ENCODE measurements around the gene ATP11B.

DNA sequence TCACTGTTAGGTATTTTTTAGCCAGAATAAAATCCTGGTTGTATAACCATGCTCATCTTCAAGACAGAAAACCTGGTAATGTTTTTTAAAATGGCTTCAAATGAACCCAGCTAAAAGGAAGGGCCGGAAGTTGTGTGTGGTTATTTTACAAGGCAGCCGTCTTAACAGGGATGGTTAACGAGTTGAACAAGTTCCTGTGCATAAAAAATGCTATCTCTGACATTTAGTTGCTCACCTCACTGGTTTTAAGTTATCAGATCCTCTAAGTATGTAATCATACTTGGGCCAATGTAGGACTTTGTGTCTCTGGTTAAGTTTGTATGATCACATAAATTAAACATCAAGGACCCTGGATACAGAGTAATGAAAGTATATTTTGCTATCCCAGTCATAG lies 2.1 kb downstream of the ATP11B start:
- TF ChIP-seq POLR2A (IDR thresholded peaks at IDR 0.05; ENCODE audit: low read depth) (no peak), EP300 (IDR thresholded peaks at IDR 0.05) (no peak)

Measured in esophagus muscularis mucosa (tissue), 2 donors.